ENCODE measurements around the gene CLEC17A.
"Not testable (repeated sequence)": the region's sequence is repeated elsewhere in the genome, so short reads cannot be mapped to it uniquely, and the experiment has no call there.

Gene CLEC17A

DNA sequence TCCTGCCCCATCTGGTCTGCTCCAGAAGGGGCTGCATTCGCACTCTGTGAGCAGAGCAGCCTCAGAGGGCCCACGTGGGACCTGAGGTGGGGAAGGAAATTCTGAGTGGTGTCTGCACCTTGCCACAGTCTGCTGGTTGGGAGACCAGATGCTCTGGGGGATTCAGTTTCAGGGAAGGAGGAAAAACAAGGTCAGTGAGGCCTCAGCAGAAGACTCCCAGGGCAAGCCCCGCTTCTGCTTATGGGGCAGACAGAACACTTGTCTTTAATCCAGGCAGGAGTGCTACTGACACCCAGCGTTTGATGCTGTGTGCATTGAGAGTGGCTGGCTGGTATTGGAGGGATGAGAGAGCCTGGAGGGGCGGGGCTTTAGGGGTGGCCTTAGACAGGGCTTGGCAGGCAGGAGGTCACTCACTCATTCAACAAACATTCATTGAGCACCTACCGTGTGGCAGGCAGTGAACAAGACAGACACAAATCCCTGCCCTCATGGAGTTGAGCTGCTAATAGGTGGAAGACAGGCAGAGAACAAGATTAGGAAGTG lies 4.9 kb upstream of the CLEC17A start:
- no peak for DNase-seq (ENCODE audit: low read depth in 2 of 2, low spot score in 1 of 2)

GRCh38 chr19:14580623-14581237 lies 2.2 kb upstream of the CLEC17A start:
- DNase-seq (ENCODE audit: low read depth in 2 of 2, low spot score in 1 of 2) = no peak

DNA sequence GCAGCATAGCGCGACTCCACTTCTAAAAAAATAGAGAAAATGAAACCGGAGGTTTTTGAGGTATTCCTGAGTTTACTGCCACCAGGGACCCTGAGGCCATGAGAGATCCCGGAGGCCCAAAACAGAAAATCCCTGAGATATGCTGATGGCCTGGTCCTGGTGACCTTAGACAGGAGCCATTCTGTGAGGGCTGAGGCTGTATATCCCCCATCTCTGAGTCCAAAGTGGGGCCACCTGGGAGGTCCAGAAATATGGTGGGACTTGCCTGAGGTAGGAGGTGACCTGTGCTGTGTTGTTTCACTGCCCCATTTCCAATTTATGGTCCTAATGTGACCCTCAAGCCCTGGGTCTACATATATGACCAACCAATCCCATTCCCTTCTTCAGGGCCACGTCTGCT lies 1.5 kb downstream of the CLEC17A start:
- DNase-seq (ENCODE audit: low read depth in 2 of 2, low spot score in 1 of 2) = not testable (repeated sequence)

DNA sequence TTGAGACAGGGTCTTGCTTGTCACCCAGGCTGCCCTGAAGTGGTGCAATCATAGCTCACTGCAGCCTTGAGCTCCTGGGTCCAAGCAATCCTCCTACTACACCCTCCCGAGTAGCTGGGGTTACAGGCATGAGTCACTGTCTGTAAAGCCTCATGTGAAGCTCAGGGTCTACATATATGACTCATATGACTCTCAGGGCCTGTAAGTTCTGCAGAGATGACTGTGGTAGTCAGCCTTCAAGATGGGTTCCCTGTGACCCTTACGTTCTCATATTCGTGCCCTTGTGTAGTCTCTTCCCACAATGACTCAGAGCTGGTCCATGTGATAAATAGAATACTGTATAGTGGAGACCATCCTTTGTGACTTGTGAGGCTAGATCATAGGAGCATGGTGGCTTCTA lies 2.3 kb downstream of the CLEC17A start:
- DNase-seq (ENCODE audit: low read depth in 2 of 2, low spot score in 1 of 2) = not testable (repeated sequence)

DNA sequence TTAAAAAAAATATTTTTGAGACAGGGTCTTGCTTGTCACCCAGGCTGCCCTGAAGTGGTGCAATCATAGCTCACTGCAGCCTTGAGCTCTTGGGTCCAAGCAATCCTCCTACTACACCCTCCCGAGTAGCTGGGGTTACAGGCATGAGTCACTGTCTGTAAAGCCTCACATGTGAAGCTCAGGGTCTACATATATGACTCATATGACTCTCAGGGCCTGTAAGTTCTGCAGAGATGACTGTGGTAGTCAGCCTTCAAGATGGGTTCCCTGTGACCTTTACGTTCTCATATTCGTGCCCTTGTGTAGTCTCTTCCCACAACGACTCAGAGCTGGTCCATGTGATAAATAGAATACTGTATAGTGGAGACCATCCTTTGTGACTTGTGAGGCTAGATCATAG lies 6.5 kb downstream of the CLEC17A start:
- not testable (repeated sequence) for DNase-seq (ENCODE audit: low read depth in 2 of 2, low spot score in 1 of 2)

DNA sequence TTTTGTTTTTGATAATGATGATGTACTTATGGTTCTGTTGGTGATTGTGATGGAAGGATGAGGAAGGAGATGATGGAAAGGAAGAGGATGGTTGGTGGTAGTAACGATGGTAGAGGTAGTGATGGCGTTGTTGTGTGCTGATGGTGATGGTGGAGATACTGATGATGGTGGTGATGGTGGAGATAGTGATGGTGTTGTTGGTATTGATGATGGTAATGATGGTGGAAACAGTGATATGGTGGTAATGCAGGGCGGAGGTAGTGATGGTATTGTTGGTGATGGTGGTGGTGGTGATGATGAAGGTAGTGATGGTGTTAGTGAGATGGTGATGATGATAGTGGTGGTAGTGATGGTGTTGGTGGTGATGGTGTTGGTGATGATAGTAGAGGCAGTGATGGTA lies 12.7 kb downstream of the CLEC17A start:
- DNase-seq (ENCODE audit: low read depth in 2 of 2, low spot score in 1 of 2) = no peak

DNA sequence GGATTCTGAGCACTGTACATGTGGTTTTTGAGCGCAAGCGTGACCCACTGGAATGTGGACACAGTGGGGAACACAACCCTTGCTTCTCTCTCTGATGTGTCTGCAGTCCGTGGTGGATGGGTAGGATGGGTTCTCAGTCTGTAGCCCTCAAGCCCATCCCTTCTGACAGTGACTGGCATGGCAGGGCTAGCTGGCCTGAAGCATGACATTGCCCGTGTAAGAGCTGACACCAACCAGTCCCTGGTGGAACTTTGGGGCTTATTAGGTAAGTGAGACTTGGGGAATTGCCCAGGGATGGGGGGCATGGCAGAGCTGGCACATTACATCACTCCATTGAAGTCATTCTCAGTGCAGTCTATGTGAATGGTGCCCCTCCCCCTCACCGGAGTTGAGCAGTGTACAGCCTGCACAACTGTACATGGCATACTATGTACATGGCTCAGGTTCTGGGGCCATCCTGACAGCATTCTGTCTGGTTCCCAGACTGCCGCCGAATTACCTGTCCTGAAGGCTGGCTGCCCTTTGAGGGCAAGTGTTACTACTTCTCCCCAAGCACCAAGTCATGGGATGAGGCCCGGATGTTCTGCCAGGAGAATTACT lies 16.8 kb downstream of the CLEC17A start:
- DNase-seq (ENCODE audit: low read depth in 2 of 2, low spot score in 1 of 2) = no peak

DNA sequence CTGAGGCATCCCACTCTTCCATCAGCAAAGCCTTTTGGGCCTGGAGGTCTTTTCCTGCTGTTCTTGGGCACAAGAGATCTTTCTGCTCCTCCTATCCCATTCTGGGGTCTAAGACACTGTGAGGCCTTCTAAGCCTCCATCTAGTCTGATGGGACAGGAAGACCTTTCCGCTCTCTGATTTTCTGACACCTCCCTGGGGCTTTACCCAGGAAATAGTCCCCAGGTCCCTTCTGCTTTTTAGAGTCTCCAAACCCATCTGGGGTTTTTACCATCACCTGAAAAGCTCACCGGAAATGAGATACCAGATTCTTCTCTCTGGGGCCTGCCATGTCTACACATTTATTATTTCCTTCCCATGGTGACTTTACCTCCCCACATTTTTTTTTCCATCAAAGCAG lies 21.1 kb downstream of the CLEC17A start:
- DNase-seq (ENCODE audit: low read depth in 2 of 2, low spot score in 1 of 2) = no peak

DNA sequence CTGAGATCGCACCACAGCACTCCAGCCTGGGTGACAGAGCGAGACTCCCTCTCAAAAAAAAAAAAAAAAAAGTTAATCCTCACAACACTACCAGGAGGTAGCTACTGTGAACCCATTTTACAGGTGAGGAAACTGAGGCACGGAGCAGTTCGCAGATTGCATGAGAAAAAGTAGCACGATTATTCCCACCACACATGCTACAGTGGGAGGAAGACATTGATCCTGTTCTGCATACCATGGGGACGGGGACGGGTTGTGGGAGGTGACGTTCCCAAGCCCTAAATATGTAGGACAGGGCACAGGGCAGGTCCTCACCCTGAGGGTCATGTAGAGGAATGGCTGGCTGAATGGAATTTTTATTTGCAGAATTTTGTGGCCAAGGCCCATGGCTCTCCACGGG lies 23.7 kb downstream of the CLEC17A start:
- no peak for DNase-seq (ENCODE audit: low read depth in 2 of 2, low spot score in 1 of 2)

- DNase-seq (ENCODE audit: low read depth in 2 of 2, low spot score in 1 of 2) = no peak
Measured at GRCh38 chr19:14611051-14611450, 28.2 kb downstream of the CLEC17A start.

DNA sequence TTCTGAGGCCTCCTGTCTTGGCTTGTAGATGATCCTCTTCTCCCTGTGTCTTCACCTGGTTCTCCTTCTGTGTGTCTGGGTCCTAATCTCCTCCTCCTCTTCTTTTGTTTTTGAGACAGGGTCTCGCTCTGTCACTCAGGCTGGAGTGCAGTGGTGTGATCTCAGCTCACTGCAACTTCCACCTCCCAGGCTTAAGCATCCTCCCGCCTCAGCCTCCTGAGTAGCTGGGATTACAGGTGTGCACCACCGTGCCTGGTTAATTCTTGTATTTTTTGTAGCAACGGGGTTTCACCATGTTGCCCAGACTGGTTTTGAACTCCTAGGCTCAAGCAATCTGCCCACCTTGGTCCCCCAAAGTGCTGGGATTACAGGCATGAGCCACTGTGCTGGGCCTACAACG lies 29.4 kb downstream of the CLEC17A start:
- DNase-seq (ENCODE audit: low read depth in 2 of 2, low spot score in 1 of 2) = not testable (repeated sequence)

GRCh38 chr19:14612657-14613056 lies 29.8 kb downstream of the CLEC17A start:
- no peak for DNase-seq (ENCODE audit: low read depth in 2 of 2, low spot score in 1 of 2)

GRCh38 chr19:14613399-14614098 lies 30.7 kb downstream of the CLEC17A start:
- DNase-seq (ENCODE audit: low read depth in 2 of 2, low spot score in 1 of 2) = not testable (repeated sequence)

DNA sequence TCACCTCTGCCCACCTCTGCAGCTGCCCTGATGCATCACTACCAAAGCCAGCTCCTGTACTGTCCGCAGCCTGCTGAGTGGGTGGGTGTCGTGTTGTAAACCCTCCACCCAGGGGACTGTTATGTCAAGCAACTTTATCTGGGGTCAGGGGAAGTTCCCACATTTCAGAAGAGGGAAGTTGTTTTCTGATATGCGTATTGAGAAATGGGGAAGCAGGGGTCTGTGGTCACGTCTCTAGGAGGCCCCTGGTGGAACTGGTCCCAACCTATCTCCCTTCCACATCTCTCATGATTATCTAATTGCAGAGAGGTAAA lies 31.2 kb downstream of the CLEC17A start:
- no peak for DNase-seq (ENCODE audit: low read depth in 2 of 2, low spot score in 1 of 2)

GRCh38 chr19:14615623-14616022 lies 32.7 kb downstream of the CLEC17A start:
- DNase-seq (ENCODE audit: low read depth in 2 of 2, low spot score in 1 of 2) = no peak

DNA sequence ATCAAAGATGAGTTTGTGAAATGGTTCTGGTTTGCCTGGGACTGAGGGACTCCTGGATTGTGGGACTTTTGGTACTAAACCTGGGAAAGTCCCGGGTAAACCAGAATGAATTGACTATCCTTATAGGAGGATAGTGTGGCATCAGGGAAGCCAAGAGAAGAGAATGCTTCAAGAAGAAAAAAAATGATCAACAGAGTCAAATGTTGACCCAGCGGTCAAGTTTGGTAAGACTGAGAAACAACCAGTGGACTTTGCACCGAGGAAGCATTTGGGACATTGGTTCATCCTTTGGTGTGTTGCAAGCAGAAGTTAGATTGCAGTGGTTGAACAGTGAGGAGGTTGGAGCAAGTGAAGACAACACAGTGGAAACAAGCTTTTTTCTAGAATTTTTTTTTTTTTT lies 33.5 kb downstream of the CLEC17A start:
- DNase-seq (ENCODE audit: low read depth in 2 of 2, low spot score in 1 of 2) = no peak

- no peak for DNase-seq (ENCODE audit: low read depth in 2 of 2, low spot score in 1 of 2)
Measured at GRCh38 chr19:14619404-14619803, 36.5 kb downstream of the CLEC17A start.

DNA sequence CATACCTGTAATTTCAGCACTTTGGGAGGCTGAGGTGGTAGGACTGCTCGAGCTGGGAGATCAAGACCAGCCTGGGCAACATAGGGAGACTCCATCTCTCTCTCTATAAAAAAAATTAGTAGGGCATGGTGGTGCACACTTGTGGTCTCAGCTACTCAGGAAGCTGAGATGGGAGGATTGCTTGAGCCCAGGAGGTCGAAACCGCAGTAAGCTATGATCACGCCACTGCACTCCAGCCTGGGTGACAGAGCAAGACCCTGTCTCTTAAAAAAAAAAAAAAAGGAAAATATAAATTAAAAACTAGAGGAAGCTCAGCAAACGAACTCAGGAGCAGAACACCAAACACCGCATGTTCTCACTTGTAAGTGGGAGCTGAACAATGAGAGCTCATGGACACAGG lies 41.6 kb downstream of the CLEC17A start:
- DNase-seq (ENCODE audit: low read depth in 2 of 2, low spot score in 1 of 2) = not testable (repeated sequence)

- DNase-seq (ENCODE audit: low read depth in 2 of 2, low spot score in 1 of 2) = no peak
Measured at GRCh38 chr19:14629557-14629956, 46.7 kb downstream of the CLEC17A start.

DNA sequence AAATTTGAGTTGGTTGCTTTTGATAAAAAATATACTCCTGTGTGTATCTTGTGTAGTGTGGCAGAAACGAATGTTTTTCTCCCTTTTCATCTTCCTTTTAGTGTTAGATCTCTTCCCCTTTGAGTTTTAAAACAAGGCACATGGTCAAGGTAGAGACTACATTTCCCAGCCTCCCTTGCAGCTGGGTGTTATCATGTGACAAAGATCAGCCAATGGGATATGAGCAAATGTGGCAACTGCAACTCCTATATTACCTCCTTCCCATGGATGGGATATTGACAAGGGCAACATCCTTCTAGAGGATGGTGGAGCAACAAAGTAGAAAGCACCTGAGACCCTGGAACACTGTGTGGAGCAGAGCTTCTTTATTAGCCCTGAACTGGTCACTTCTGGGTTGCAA lies 49.4 kb downstream of the CLEC17A start:
- DNase-seq (ENCODE audit: low read depth in 2 of 2, low spot score in 1 of 2) = no peak

GRCh38 chr19:14639536-14640277 lies 56.8 kb downstream of the CLEC17A start:
- DNase-seq (ENCODE audit: low read depth in 2 of 2, low spot score in 1 of 2) = no peak

DNA sequence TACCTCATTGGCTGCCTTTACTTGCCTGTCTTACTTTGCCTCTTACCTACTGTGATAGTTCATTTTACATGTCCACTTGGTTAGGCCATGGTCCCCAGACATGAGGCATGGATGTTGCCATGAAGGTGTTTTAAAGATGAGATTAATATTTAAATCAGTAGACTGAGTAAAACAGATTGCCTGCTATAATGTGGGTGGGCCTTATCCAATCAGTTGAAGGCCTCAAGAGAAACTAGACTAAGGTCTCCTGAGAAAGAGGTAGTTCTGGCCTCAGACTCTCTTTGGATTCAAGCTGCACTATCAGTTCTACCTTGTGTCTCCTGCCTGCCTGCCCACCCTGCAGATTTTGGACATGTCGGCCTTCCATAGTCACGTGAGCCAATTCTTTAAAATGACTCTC lies 65.6 kb downstream of the CLEC17A start:
- DNase-seq (ENCODE audit: low read depth in 2 of 2, low spot score in 1 of 2) = no peak

All from stimulated activated CD8-positive, alpha-beta memory T cell treated with anti-CD3 and anti-CD28 coated beads, Interleukin-4, amount 100 ng/mL, for 1 hour (primary cell).